Pancreas (tissue), 10 donors: ENCODE results near the gene CLIP2. TPM values are rescaled to one million over a fixed set of nuclear protein-coding genes. Genes with fewer than 3 reads are reported as not detected.
"Not testable (repeated sequence)": the region's sequence is repeated elsewhere in the genome, so short reads cannot be mapped to it uniquely, and the experiment has no call there.

Experiments used
- ATAC-seq, 4 donors: fragments of 200-7000 bp; cut with Tn5 transposase; one replicate each; pipeline versions ENCODE4 v1.8.0 to v1.9.1; 2020; ENCODE audit warnings: mild to moderate bottlenecking in 4 of 4, moderate library complexity in 4 of 4
- DNase-seq, 6 donors: peaks; one replicate each; pipeline ENCODE4 v3.0.0-alpha.2; 2020
- FAIRE-seq: peaks from 2 replicates; lab custom pipeline; 2012; peaks lifted over from hg19 to GRCh38; lab: Jason Lieb, UNC
- H3K27ac ChIP-seq, 4 donors: fragments of 200-600 bp; sonication (generic); 1 replicate in 3 of 4; 2 replicates in 1 of 4; pipeline versions ENCODE4 v1.5.0 to v1.8.0; 2020
- H3K27me3 ChIP-seq, 4 donors: fragments of 200-600 bp; one replicate each; pipeline ENCODE4 v1.8.0; 2021
- H3K36me3 ChIP-seq, 3 donors: fragments of 200-600 bp; sonication (generic) in 1 of 3; one replicate each; pipeline versions ENCODE4 v1.5.0 to v1.8.0; 2020 to 2021
- H3K4me1 ChIP-seq, 3 donors: fragments of 200-600 bp; one replicate each; pipeline ENCODE4 v1.8.0; 2021
- H3K4me3 ChIP-seq, 4 donors: fragments of 200-600 bp; sonication (generic) in 2 of 4; one replicate each; pipeline versions ENCODE4 v1.5.0 to v1.8.0; 2020 to 2021
- H3K9me3 ChIP-seq, 4 donors: fragments of 200-600 bp; one replicate each; pipeline ENCODE4 v1.8.0; 2021
- WGBS, 2 donors: extraction: QIAGEN DNeasy Blood & Tissue Kit; methylation state at CpG; one replicate each; pipeline ENCODE4 v1.1.7; 2013; 5-methylcytosine and 5-hydroxymethylcytosine counted together
- intact Hi-C, 3 donors: fragments of 100-400 bp; cut with DNase I; formaldehyde crosslinking; loops; one replicate each; pipeline versions ENCODE4 v1.11.1 to v1.14.2; 2022
- polyA plus RNA-seq, 2 donors: library from polyadenylated mRNA; stranded (reverse); fragments of 200-250 nt; gene quantifications; one replicate each; pipeline ENCODE4 v1.2.3, GENCODE V29; 2013
- total RNA-seq, 6 donors: library from RNA; stranded (reverse); fragmentation: NEBNext Ultra II Directional in 4 of 6; extraction: Animal tissue kit (Norgen Biotek cat#: 25700) in 4 of 6; gene quantifications; one replicate each; pipeline versions ENCODE4 v1.2.1 to v1.2.4, GENCODE V29; 2021 to 2023
- TF ChIP-seq, protein P1 (sequence below), 4 donors: fragments of 200-600 bp; sonication (generic) in 3 of 4; IDR thresholded peaks; one replicate each; pipeline versions ENCODE4 v1.5.0 to v1.8.0; 2021; ENCODE audit warnings: antibody characterized with exemption in 4 of 4
- donor health status: healthy with polysubstance abuse.
- donor health status: DM: no; HTN: no; CAD: no; lungs with moderate emphysema.
- donor health status: DM: no; HTN: no; CAD: no.
- donor health status: control.
- donor health status: control.
- donor health status: Bipolar disorder and iron deficiency.
- donor health status: DM: yes; HTN: yes; CAD: no.
- donor health status: DM: no; HTN: no; CAD: no.
- donor health status: DM: no; HTN: no; CAD: no.
- donor health status: DM: yes; HTN: yes; CAD: no.

CLIP2 gene
- total and polyA plus RNA-seq, 8 donors, result 8.5 to 30.6 (median 20.8) TPM

GRCh38 chr7:74334030-74334429, 44.8 kb downstream of the CLIP2 start:
- Histone ChIP-seq H3K4me1 (no peaks in the 10 kb centered on the region), H3K36me3 (peaks cover 0 to 7% (median 0%) of the 10 kb centered on the region in 3 donors), H3K9me3 (no peaks in the 10 kb centered on the region), H3K27ac (no peak overlapping the region), H3K4me3 (no peak overlapping the region), H3K27me3 (no peaks in the 10 kb centered on the region)
- FAIRE-seq, result no peak
- 76 to 81% methylated on average over 11 of the region's 11 CpGs for WGBS, 2 donors
- intact Hi-C loops, result no loop called here
- no peak for DNase-seq
- TF ChIP-seq, protein P1, sequence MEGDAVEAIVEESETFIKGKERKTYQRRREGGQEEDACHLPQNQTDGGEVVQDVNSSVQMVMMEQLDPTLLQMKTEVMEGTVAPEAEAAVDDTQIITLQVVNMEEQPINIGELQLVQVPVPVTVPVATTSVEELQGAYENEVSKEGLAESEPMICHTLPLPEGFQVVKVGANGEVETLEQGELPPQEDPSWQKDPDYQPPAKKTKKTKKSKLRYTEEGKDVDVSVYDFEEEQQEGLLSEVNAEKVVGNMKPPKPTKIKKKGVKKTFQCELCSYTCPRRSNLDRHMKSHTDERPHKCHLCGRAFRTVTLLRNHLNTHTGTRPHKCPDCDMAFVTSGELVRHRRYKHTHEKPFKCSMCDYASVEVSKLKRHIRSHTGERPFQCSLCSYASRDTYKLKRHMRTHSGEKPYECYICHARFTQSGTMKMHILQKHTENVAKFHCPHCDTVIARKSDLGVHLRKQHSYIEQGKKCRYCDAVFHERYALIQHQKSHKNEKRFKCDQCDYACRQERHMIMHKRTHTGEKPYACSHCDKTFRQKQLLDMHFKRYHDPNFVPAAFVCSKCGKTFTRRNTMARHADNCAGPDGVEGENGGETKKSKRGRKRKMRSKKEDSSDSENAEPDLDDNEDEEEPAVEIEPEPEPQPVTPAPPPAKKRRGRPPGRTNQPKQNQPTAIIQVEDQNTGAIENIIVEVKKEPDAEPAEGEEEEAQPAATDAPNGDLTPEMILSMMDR (IDR thresholded peaks at IDR 0.05), result no peak
- ATAC-seq, result peak in 1 of 4 donors; percentile 33

DNA sequence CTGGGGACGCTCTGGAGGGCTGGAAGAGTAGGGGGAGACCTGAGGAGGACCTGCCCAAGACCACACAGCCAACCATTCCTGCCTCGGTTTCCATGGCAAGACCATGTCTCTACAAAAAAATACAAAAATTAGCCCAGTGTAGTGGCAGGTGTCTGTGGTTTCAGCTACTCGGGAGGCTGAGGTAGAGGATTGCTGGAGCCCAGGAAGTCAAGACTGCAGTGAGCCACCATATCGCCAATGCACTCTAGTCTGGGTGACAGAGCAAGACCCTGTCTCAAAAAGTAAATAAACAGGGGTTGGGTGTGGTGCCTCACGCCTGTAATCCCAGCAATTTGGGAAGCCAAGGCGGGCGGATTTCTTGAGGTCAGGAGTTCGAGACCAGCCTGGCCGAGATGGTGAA, 48.7 kb downstream of the CLIP2 start:
- intact Hi-C loops, result no loop called here
- DNase-seq, result no peak
- H3K27ac ChIP-seq, result no peak overlapping the region
- WGBS, 2 donors, result 93 to 94% methylated on average over 9 of the region's 9 CpGs
- no peaks in the 10 kb centered on the region for H3K4me1 ChIP-seq
- no peak for FAIRE-seq
- H3K36me3 ChIP-seq, result peaks cover 0 to 7% (median 0%) of the 10 kb centered on the region in 3 donors
- H3K27me3 ChIP-seq, result no peaks in the 10 kb centered on the region
- H3K9me3 ChIP-seq, result no peaks in the 10 kb centered on the region
- no peak overlapping the region for H3K4me3 ChIP-seq
- ATAC-seq, result no peak
- TF ChIP-seq, protein P1 (IDR thresholded peaks at IDR 0.05), result no peak

GRCh38 chr7:74338366-74339108, 49.3 kb downstream of the CLIP2 start:
- Histone ChIP-seq H3K9me3 (no peaks in the 10 kb centered on the region), H3K4me3 (no peak overlapping the region), H3K36me3 (peaks cover 0 to 7% (median 0%) of the 10 kb centered on the region in 3 donors), H3K27me3 (no peaks in the 10 kb centered on the region), H3K4me1 (no peaks in the 10 kb centered on the region), H3K27ac (no peak overlapping the region)
- 95 to 96% methylated on average over 52 of the region's 52 CpGs for WGBS, 2 donors
- DNase-seq (peak in 1 of 6 donors; percentile 72), FAIRE-seq (no peak), ATAC-seq (no peak)
- TF ChIP-seq, protein P1 (IDR thresholded peaks at IDR 0.05), result no peak
- intact Hi-C loops, result no loop called here

GRCh38 chr7:74339648-74340047, 50.4 kb downstream of the CLIP2 start:
- H3K27ac ChIP-seq, H3K9me3 ChIP-seq, intact Hi-C loops, DNase-seq, H3K36me3 ChIP-seq, ATAC-seq, FAIRE-seq, H3K4me1 ChIP-seq, H3K27me3 ChIP-seq, H3K4me3 ChIP-seq: not testable (repeated sequence)
- 90 to 97% methylated on average over 2 of the region's 2 CpGs for WGBS, 2 donors

DNA sequence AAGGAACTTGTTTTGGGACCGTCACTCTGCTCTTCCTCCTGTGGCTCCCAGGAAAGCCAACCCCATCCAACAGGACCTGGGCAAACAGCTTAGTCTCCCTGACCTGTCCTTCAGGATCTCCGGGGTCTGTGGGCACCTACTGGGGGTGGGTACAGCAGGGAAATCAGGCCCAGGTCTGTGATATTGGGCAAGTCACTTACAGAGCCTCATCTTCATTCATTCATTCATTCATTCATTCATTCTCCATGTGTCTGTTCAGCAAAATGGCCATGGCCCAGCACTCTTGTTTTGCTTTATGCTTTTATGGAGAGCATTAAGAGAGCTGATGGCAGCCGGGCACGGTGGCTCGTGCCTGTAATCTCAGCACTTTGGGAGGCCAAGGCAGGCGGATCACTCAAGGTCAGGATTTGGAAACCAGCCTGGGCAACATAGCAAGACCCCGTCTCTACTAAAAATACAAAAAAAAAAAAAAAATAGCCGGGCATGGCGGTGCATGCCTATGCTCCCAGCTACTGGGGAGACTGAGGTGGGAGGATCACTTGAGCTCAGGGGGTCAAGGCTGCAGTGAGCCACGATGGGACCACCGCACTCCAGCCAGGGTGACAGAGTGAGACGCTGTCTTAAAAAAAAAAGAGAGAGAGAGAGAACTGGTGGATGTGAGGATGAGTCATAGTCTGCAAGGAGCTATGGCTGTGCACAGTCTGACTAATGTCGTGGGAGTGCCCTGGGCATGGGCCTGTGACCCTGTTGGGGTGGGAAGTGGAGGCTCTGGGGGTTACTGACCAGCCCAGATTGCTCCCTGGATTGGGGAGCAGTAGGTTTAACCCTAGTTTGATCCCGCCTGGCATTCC, 54.3 kb downstream of the CLIP2 start:
- 77 to 84% methylated on average over 14 of the region's 14 CpGs for WGBS, 2 donors
- peak in 3 of 4 donors; percentile 30 to 63 (median 44) for ATAC-seq
- no peak for FAIRE-seq
- peaks cover 0 to 5% (median 0%) of the 10 kb centered on the region in 3 donors for H3K36me3 ChIP-seq
- intact Hi-C loops, result no loop called here
- no peaks in the 10 kb centered on the region for H3K27me3 ChIP-seq
- TF ChIP-seq, protein P1 (IDR thresholded peaks at IDR 0.05), result no peak
- H3K9me3 ChIP-seq, result no peaks in the 10 kb centered on the region
- H3K4me3 ChIP-seq, result no peak overlapping the region
- no peaks in the 10 kb centered on the region for H3K4me1 ChIP-seq
- no peak for DNase-seq
- no peak overlapping the region for H3K27ac ChIP-seq
